GM12878 (cell line): ENCODE measurements around the gene CENPP. TPM values are rescaled to one million over a fixed set of nuclear protein-coding genes. Genes with fewer than 3 reads are reported as not detected.

ENCODE experiments used
- ATAC-seq: fragments of 200-7000 bp; cut with Tn5 transposase; 3 replicates; pipeline ENCODE4 v1.9.1; 2020; ENCODE audit warnings: mild to moderate bottlenecking, moderate library complexity
- BruUV-seq: library from RNA; stranded (reverse); fragments of 400-500 nt; replicated peaks from 2 replicates; lab custom pipeline; 2021; lab: Mats Ljungman, UMichigan
- CTCF ChIA-PET: fragments of 300-600 bp; sonication (Branson Sonifier 250); formaldehyde crosslinking; extraction: SDS; loops from one replicate; lab custom pipeline; 2021; ENCODE audit warnings: inconsistent platforms; lab: Yijun Ruan, JAX
- POLR2A ChIA-PET: fragments of 350-600 bp; formaldehyde crosslinking; extraction: SDS; loops from one replicate; lab custom pipeline; 2021; ENCODE audit warnings: inconsistent platforms; lab: Charles Lee
- RAD21 ChIA-PET: fragments of 300-600 bp; sonication (Branson Sonifier 250); formaldehyde crosslinking; loops from one replicate; lab custom pipeline; 2023; ENCODE audit warnings: antibody characterized with exemption; ENCODE audit not compliant: unreplicated experiment; lab: Charles Lee
- SMC1A ChIA-PET: fragments of 300-600 bp; sonication (Branson Sonifier 250); formaldehyde crosslinking; loops from one replicate; lab custom pipeline; 2023; ENCODE audit not compliant: unreplicated experiment, uncharacterized antibody; lab: Charles Lee
- DNase-seq: peaks from one replicate; pipeline ENCODE4 v3.0.0-alpha.2; 2011; ENCODE audit warnings: low read depth, low spot score
- FAIRE-seq: peaks from 3 replicates; lab custom pipeline; 2011; peaks lifted over from hg19 to GRCh38; lab: Jason Lieb, UNC
- H2AFZ ChIP-seq: 2 replicates; pipeline ENCODE4 v1.6.0; 2011; ENCODE audit warnings: low read depth, low read length, control low read depth; ENCODE audit not compliant: control insufficient read depth
- H3K27ac ChIP-seq: 2 replicates; pipeline ENCODE4 v1.5.1; 2011; ENCODE audit warnings: control low read depth; ENCODE audit not compliant: control insufficient read depth, insufficient read depth
- H3K27me3 ChIP-seq, 2 experiments: replicated peaks in 1 of 2; 2 replicates each; pipeline versions ENCODE4 v1.6.0 to v1.6.1; 2011; ENCODE audit warnings: low read length in 1 of 2; ENCODE audit not compliant: control insufficient read depth in 2 of 2, insufficient read depth in 2 of 2
- H3K36me3 ChIP-seq, 2 experiments: 2 replicates each; pipeline ENCODE4 v1.5.1; 2011; ENCODE audit warnings: low read length in 1 of 2; ENCODE audit not compliant: control insufficient read depth in 2 of 2, insufficient read depth in 2 of 2
- H3K4me1 ChIP-seq: 2 replicates; pipeline ENCODE4 v1.6.1; 2011; ENCODE audit warnings: mild to moderate bottlenecking, low read length, moderate library complexity, mixed read lengths; ENCODE audit not compliant: control insufficient read depth, insufficient read depth
- H3K4me2 ChIP-seq: 2 replicates; pipeline ENCODE4 v1.6.0; 2011; ENCODE audit warnings: control low read depth; ENCODE audit not compliant: control insufficient read depth, insufficient read depth
- H3K4me3 ChIP-seq: fragments of 200-600 bp; sonication (generic); 2 replicates; pipeline ENCODE4 v1.5.1; 2016
- H3K79me2 ChIP-seq: 2 replicates; pipeline ENCODE4 v1.6.0; 2011; ENCODE audit warnings: low read length; ENCODE audit not compliant: control insufficient read depth, insufficient read depth
- H3K9ac ChIP-seq: 2 replicates; pipeline ENCODE4 v1.8.0; 2011; ENCODE audit warnings: low read length, control low read depth, mixed read lengths; ENCODE audit not compliant: control insufficient read depth, insufficient read depth
- H3K9me3 ChIP-seq: replicated peaks from 3 replicates; pipeline ENCODE4 v1.5.1; 2011; ENCODE audit warnings: mild to moderate bottlenecking, low read length; ENCODE audit not compliant: control insufficient read depth, insufficient read depth
- H4K20me1 ChIP-seq: 2 replicates; pipeline ENCODE4 v1.6.0; 2011; ENCODE audit not compliant: control insufficient read depth, insufficient read depth
- ASH2L ChIP-seq: fragments of 300-600, 200-600 bp; sonication (generic); IDR thresholded peaks from 2 replicates; pipeline ENCODE4 v1.6.1; 2017; ENCODE audit warnings: low read depth, mild to moderate bottlenecking, borderline replicate concordance
- CBFB ChIP-seq: IDR thresholded peaks from 2 replicates; pipeline ENCODE4 v1.6.1; 2016; ENCODE audit warnings: antibody characterized with exemption, low read depth
- CREM ChIP-seq: IDR thresholded peaks from 2 replicates; pipeline ENCODE4 v1.6.1; 2014; ENCODE audit warnings: antibody characterized with exemption, low read depth
- E4F1 ChIP-seq: fragments of 450-650 bp; IDR thresholded peaks from 2 replicates; pipeline ENCODE4 v1.6.1; 2018; ENCODE audit warnings: borderline replicate concordance, mild to moderate bottlenecking; ENCODE audit not compliant: partially characterized antibody
- FOXM1 ChIP-seq: IDR thresholded peaks from 2 replicates; pipeline ENCODE4 v1.6.1; 2012; ENCODE audit warnings: low read depth, mild to moderate bottlenecking, inconsistent platforms, low read length, moderate library complexity
- NR2F1 ChIP-seq: fragments of 450-650 bp; conservative IDR thresholded peaks from 2 replicates; pipeline ENCODE4 v1.6.1; 2017; ENCODE audit warnings: mild to moderate bottlenecking
- STAT3 ChIP-seq: IDR thresholded peaks from 2 replicates; pipeline ENCODE4 v1.6.1; 2011; ENCODE audit warnings: low read depth, low read length, improper control_type of control experiment
- TCF3 ChIP-seq: IDR thresholded peaks from 2 replicates; pipeline ENCODE4 v1.6.1; 2012; ENCODE audit warnings: low read depth, mild to moderate bottlenecking, low read length, borderline replicate concordance; ENCODE audit not compliant: insufficient read depth
- WGBS: methylation state at CpG from one replicate; pipeline ENCODE4 v1.1.6; 2016; ENCODE audit warnings: low lambda C conversion rate; ENCODE audit not compliant: insufficient replicate concordance, insufficient coverage; ENCODE audit errors: missing lambda C conversion rate; 5-methylcytosine and 5-hydroxymethylcytosine counted together
- in situ Hi-C: fragments of 300-500 bp; cut with MboI; formaldehyde crosslinking; loops from 9 replicates; pipeline ENCODE4 v1.14.3; 2018; ENCODE audit warnings: mixed read lengths
- intact Hi-C: fragments of 100-400 bp; cut with micrococcal nuclease; formaldehyde crosslinking; loops from one replicate; pipeline ENCODE4 v1.14.2; 2022; ENCODE audit not compliant: unreplicated experiment
- polyA plus RNA-seq, 11 experiments: library from polyadenylated mRNA; depleted of rRNA in 4 of 11; unstranded in 6 of 11; stranded (reverse) in 5 of 11; fragments of >200 nt; fragmentation: Nextera tagmentation in 4 of 11; fragmentation: Illumina TruSeq in 1 of 11; extraction: Ambion mirVana in 4 of 11; extraction: Trizol in 1 of 11; gene quantifications; 1 replicate in 1 of 11; 2 replicates in 10 of 11; pipeline versions ENCODE4 v1.2.1 to v1.2.3, GENCODE V29; 2011 to 2016; ENCODE audit warnings: inconsistent platforms in 2 of 11, missing spikeins in 2 of 11, low read depth in 1 of 11
- total RNA-seq, 4 experiments: library from RNA; depleted of rRNA in 3 of 4; stranded (reverse); fragments of >200 nt in 3 of 4; fragmentation: Illumina TruSeq in 1 of 4; extraction: Trizol in 1 of 4; gene quantifications; 2 replicates each; pipeline versions ENCODE4 v1.2.1 to v1.2.3, GENCODE V29; 2013 to 2021
- TF ChIP-seq, protein P1 (sequence below): fragments of 450-650 bp; IDR thresholded peaks from 2 replicates; pipeline ENCODE4 v1.6.1; 2017; ENCODE audit warnings: mild to moderate bottlenecking

The CENPP gene
- total and polyA plus RNA-seq, 10 of the 15 experiments (the other 5 are each of a cell fraction or from before 2014, with no cell fraction given): 9.4 to 31.4 (median 19.8) TPM

GRCh38 chr9:92534204-92534603 is 208.5 kb downstream of the CENPP start:
- Histone ChIP-seq H3K4me1 (peaks cover 6% of the 10 kb centered on the region), H3K36me3 (no peaks in the 10 kb centered on the region), H3K9ac (no peak overlapping the region), H3K27me3 (no peaks in the 10 kb centered on the region), H3K4me2 (peak overlapping the region; percentile 77), H2AFZ (peak overlapping the region; percentile 69), H3K9me3 (no peaks in the 10 kb centered on the region), H3K4me3 (peak overlapping the region; percentile 29), H4K20me1 (no peaks in the 10 kb centered on the region), H3K79me2 (no peaks in the 10 kb centered on the region)
- WGBS: 0% methylated on average over 3 of the region's 3 CpGs
- RAD21 ChIA-PET: interaction anchor here (1.3 kb wide), 1 partner anchor 395 kb away, joined by 3 read pairs; no protein-coding TSS in a partner anchor
- BruUV-seq: no TSS peak
- intact Hi-C loops: no loop called here
- SMC1A ChIA-PET: interaction anchor here (0.5 to 0.7 kb wide), 2 partner anchors 53 to 280 kb away, joined by 3 read pairs; no protein-coding TSS in a partner anchor
- CTCF ChIA-PET: interaction anchor here (0.8 to 0.9 kb wide), 2 partner anchors 11 to 79 kb away, joined by 3 read pairs; no protein-coding TSS in a partner anchor
- in situ Hi-C loops: no loop called here
- FAIRE-seq (no peak), DNase-seq (peak; percentile 27)
- POLR2A ChIA-PET: interaction anchor here (1.2 kb wide), 1 partner anchor 58 kb away, joined by 4 read pairs; no protein-coding TSS in a partner anchor
- TF ChIP-seq E4F1 (no peak), NR2F1 (0 out of 2 replicates have a peak, but pooled peaks have one; percentile 14), STAT3 (no peak), CREM (no peak), FOXM1 (0 out of 2 replicates have a peak, but pooled peaks have one; percentile 16), CBFB (no peak), ASH2L (0 out of 2 replicates have a peak, but pooled peaks have one; percentile 38), TCF3 (no peak)
- TF ChIP-seq, protein P1, sequence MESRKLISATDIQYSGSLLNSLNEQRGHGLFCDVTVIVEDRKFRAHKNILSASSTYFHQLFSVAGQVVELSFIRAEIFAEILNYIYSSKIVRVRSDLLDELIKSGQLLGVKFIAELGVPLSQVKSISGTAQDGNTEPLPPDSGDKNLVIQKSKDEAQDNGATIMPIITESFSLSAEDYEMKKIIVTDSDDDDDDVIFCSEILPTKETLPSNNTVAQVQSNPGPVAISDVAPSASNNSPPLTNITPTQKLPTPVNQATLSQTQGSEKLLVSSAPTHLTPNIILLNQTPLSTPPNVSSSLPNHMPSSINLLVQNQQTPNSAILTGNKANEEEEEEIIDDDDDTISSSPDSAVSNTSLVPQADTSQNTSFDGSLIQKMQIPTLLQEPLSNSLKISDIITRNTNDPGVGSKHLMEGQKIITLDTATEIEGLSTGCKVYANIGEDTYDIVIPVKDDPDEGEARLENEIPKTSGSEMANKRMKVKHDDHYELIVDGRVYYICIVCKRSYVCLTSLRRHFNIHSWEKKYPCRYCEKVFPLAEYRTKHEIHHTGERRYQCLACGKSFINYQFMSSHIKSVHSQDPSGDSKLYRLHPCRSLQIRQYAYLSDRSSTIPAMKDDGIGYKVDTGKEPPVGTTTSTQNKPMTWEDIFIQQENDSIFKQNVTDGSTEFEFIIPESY: no peak
- TF ChIP-seq, all 136 proteins: peak for 3
- H3K27ac ChIP-seq: peak overlapping the region; percentile 53; the same call in 1 of the 2 replicates
- peak; percentile 70 for ATAC-seq
